SU-DHL-6 (cell line): ENCODE results near the gene PRKCA.

Experiments used
- H2AFZ ChIP-seq: fragments of 200-600 bp; sonication (generic); 2 replicates; pipeline ENCODE4 v1.6.1; 2014; ENCODE audit warnings: low read depth, mild to moderate bottlenecking, moderate library complexity, mixed read lengths, antibody characterized with exemption, low read length; ENCODE audit not compliant: severe bottlenecking
- H3F3A ChIP-seq: fragments of 200-600 bp; shearing (Covaris generic); 2 replicates; pipeline ENCODE4 v1.6.0; 2016; ENCODE audit warnings: antibody characterized with exemption, mild to moderate bottlenecking; ENCODE audit not compliant: insufficient read depth
- H3K27ac ChIP-seq: fragments of 200-600 bp; sonication (generic); 2 replicates; pipeline ENCODE4 v1.5.1; 2016; ENCODE audit warnings: low read depth, mild to moderate bottlenecking, low read length, moderate library complexity, mixed read lengths
- H3K27me3 ChIP-seq: fragments of 200-600 bp; sonication (generic), shearing (Covaris generic); 2 replicates; pipeline ENCODE4 v1.6.0; 2014; ENCODE audit warnings: mild to moderate bottlenecking, low read length
- H3K36me3 ChIP-seq: fragments of 200-600 bp; sonication (generic); 2 replicates; pipeline ENCODE4 v1.6.1; 2014; ENCODE audit warnings: mild to moderate bottlenecking, low read length, mixed read lengths
- H3K4me2 ChIP-seq: fragments of 300-600, 200-600 bp; shearing (Covaris generic), sonication (generic); 2 replicates; pipeline ENCODE4 v1.6.0; 2014; ENCODE audit warnings: low read length, low read depth, mild to moderate bottlenecking; ENCODE audit not compliant: poor library complexity, severe bottlenecking
- H3K4me3 ChIP-seq: fragments of 200-600 bp; sonication (generic); 2 replicates; pipeline ENCODE4 v1.5.1; 2014; ENCODE audit warnings: antibody characterized with exemption, low read length, mild to moderate bottlenecking, mixed read lengths; ENCODE audit not compliant: insufficient read depth, poor library complexity, severe bottlenecking
- H3K79me2 ChIP-seq: fragments of 200-600 bp; sonication (generic); 2 replicates; pipeline ENCODE4 v1.6.1; 2014; ENCODE audit warnings: mild to moderate bottlenecking, low read length, moderate library complexity; ENCODE audit not compliant: insufficient read depth
- H3K9ac ChIP-seq: fragments of 200-600 bp; sonication (generic); 2 replicates; pipeline ENCODE4 v1.7.0; 2014; ENCODE audit warnings: mild to moderate bottlenecking, low read length
- H3K9me2 ChIP-seq: fragments of 200-600 bp; sonication (generic); replicated peaks from 2 replicates; pipeline ENCODE4 v1.6.1; 2014; ENCODE audit warnings: low read length; ENCODE audit not compliant: insufficient read depth
- H3K9me3 ChIP-seq: fragments of 200-600 bp; sonication (generic); 2 replicates; pipeline ENCODE4 v1.6.1; 2014; ENCODE audit warnings: low read length, mixed read lengths; ENCODE audit not compliant: insufficient read depth
- H4K20me1 ChIP-seq: fragments of 200-600 bp; sonication (generic); 2 replicates; pipeline ENCODE4 v1.6.1; 2014; ENCODE audit warnings: low read depth, mild to moderate bottlenecking, antibody characterized with exemption, low read length, moderate library complexity, mixed read lengths
- CTCF ChIP-seq: fragments of 200-600 bp; sonication (generic); IDR thresholded peaks from one replicate; pipeline ENCODE4 v1.5.1; 2017; ENCODE audit warnings: antibody characterized with exemption, mild to moderate bottlenecking, low read length, moderate library complexity; ENCODE audit not compliant: insufficient read depth, poor library complexity, severe bottlenecking
- EZH2phosphoT487 ChIP-seq: fragments of 200-600 bp; sonication (generic), shearing (Covaris generic); conservative IDR thresholded peaks from 2 replicates; pipeline ENCODE4 v1.6.1; 2018; ENCODE audit warnings: mild to moderate bottlenecking, antibody characterized with exemption, low read length, moderate library complexity, mixed read lengths

The PRKCA gene

DNA sequence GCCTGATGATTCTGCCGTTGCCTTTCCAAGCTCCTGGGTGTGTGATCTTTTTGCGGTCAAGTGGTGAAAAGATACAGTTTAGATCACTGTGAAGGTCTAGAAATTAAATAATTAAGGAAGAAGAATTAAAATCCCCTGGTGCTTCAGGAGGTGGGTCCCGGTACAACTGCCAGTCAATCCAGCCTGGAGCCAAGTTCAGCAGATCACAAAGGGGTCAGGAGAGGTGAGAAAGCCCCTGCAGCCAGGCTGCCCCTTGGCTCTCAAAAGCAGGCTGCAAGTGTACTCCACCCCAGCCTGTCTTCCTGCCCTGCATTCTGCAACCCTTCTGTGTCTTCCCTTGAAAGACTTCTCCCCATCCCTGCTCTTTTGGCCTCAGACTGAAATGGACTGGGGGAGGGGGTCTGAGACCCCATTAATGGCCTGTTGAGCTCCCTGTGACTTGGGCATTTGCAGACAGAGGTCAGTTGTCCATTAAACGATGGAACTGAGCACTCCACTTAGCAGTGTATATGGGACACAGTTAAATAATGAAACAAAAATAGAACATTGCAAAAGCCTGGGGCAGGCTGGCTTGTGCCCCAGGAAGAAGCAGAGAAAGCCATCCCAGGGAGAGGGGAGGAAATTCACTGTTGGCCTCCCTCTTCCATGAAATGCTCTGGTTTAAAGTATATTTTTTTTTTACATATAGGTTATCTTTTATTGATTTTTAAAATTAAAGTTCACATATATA, 547.6 kb downstream of the PRKCA start:
- Histone ChIP-seq H3K9me3 (0 out of 2 replicates have a peak, but pooled peaks cover 5% of the 10 kb centered on the region), H3F3A (no peaks in the 10 kb centered on the region), H3K4me2 (no peak overlapping the region)

GRCh38 chr17:66850692-66851091, 548.3 kb downstream of the PRKCA start:
- H3K27me3 ChIP-seq: no peaks in the 10 kb centered on the region
- no peak overlapping the region for H3K4me3 ChIP-seq
- H3K9ac ChIP-seq: no peak overlapping the region
- no peaks in the 10 kb centered on the region for H3K79me2 ChIP-seq
- TF ChIP-seq EZH2phosphoT487: no peak
- no peak overlapping the region for H2AFZ ChIP-seq
- no peak overlapping the region for H3K4me2 ChIP-seq
- no peaks in the 10 kb centered on the region for H3K9me2 ChIP-seq
- no peak overlapping the region for H3K27ac ChIP-seq
- H3F3A ChIP-seq: no peaks in the 10 kb centered on the region
- H4K20me1 ChIP-seq: no peaks in the 10 kb centered on the region
- 0 out of 2 replicates have a peak, but pooled peaks cover 5% of the 10 kb centered on the region for H3K9me3 ChIP-seq
- H3K36me3 ChIP-seq: no peaks in the 10 kb centered on the region

More for the DNA sequence above, 547.6 kb downstream of the PRKCA start:
- Histone ChIP-seq H4K20me1 (no peaks in the 10 kb centered on the region), H3K4me3 (no peak overlapping the region), H2AFZ (no peak overlapping the region), H3K9ac (no peak overlapping the region), H3K27ac (no peak overlapping the region), H3K9me2 (no peaks in the 10 kb centered on the region), H3K27me3 (no peaks in the 10 kb centered on the region), H3K36me3 (no peaks in the 10 kb centered on the region), H3K79me2 (no peaks in the 10 kb centered on the region)
- TF ChIP-seq CTCF (no peak), EZH2phosphoT487 (no peak)

DNA sequence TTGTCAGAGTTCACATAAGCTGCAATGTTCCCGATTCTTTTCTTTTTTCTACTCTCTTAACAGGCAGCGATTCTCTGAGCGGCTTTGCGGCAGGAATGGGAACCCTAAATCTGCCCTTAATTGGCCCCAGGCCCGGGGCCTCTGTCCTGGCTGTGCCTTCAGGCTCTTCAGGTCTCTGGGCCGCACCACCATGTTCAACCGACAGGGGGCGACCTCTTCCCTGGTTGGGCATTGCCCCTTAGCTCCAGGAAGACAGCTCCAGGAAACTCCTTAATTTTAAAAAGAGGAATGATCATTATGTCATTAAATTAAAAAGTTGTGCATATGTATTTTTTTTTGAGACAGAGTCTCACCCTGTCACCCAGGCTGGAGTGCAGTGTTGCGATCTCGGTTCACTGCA, 552.8 kb downstream of the PRKCA start:
- Histone ChIP-seq H3K4me2 (no peak overlapping the region), H3K36me3 (no peaks in the 10 kb centered on the region), H3K9ac (no peak overlapping the region), H3K27ac (no peak overlapping the region), H3K27me3 (no peaks in the 10 kb centered on the region), H3K4me3 (no peak overlapping the region), H4K20me1 (no peaks in the 10 kb centered on the region), H3F3A (no peaks in the 10 kb centered on the region), H3K9me2 (no peaks in the 10 kb centered on the region), H3K9me3 (no peaks in the 10 kb centered on the region), H3K79me2 (no peaks in the 10 kb centered on the region), H2AFZ (no peak overlapping the region)
- TF ChIP-seq CTCF (peak; percentile 57), EZH2phosphoT487 (no peak)

- no peak overlapping the region for H3K9ac ChIP-seq
- no peaks in the 10 kb centered on the region for H3K27me3 ChIP-seq
- H3K79me2 ChIP-seq: no peaks in the 10 kb centered on the region
- no peak overlapping the region for H2AFZ ChIP-seq
- TF ChIP-seq CTCF (no peak), EZH2phosphoT487 (no peak)
- no peaks in the 10 kb centered on the region for H3K36me3 ChIP-seq
- H3K9me3 ChIP-seq: no peaks in the 10 kb centered on the region
- no peak overlapping the region for H3K4me2 ChIP-seq
- no peaks in the 10 kb centered on the region for H3K9me2 ChIP-seq
- no peaks in the 10 kb centered on the region for H3F3A ChIP-seq
- no peak overlapping the region for H3K27ac ChIP-seq
- no peaks in the 10 kb centered on the region for H4K20me1 ChIP-seq
- no peak overlapping the region for H3K4me3 ChIP-seq
These were observed 556.0 kb downstream of the PRKCA start for GRCh38 chr17:66858226-66859083.
